ENCODE measurements around the gene RAD18.

The RAD18 gene

DNA sequence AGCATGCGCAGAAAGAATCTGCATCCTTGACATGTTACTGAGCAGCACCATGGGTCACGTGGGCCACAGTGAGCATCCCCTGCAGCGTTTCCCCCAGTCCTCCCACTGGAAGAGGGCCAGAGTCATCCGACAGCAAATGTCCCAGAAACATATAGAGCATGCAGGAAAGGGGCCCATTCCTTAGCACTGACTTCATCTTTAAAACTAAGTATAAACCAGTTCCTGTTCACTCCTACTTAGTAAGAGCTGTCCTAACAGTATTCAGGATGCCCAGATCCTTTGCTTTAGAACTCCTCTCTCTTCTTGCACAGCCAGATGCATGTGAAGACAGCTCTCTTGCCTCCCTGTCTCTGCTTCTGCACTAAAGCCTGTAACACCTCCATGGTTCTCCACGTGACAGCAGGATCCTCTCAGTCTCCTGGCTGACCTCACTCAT, 114.6 kb downstream of the RAD18 start:
- H3K27me3 ChIP-seq (replicated peaks; ENCODE audit: control insufficient read depth, insufficient read depth, low read length), result no peaks in the 10 kb centered on the region

DNA sequence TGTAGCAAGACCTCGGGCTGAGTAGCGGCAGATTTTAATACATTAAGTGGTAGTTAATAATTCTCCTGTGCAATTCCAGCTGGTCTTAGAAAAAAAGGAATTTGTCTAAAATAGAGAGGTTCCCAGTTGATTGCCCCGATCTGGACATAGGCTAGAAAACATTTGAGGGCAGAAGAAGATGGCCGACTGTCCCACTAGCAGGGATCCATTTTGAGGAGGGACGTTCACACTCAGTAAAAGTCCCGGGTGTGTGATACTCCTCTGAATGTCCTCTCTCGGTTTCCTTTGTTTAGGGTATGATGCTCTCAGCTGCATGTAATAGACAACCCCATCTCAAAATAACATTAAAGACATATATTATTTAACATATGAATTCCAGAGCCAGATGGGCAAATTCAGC, 116.0 kb downstream of the RAD18 start:
- Histone ChIP-seq H3K27me3 (replicated peaks; ENCODE audit: control insufficient read depth, insufficient read depth, low read length) (no peaks in the 10 kb centered on the region), H3K4me3 (replicated peaks; ENCODE audit: low read depth, low read length) (no peak overlapping the region), H3K36me3 (ENCODE audit: control insufficient read depth, insufficient read depth, low read length) (no peaks in the 10 kb centered on the region)
- DNase-seq (ENCODE audit: extremely low read depth, insufficient read length), result no peak
- TF ChIP-seq, protein P1, sequence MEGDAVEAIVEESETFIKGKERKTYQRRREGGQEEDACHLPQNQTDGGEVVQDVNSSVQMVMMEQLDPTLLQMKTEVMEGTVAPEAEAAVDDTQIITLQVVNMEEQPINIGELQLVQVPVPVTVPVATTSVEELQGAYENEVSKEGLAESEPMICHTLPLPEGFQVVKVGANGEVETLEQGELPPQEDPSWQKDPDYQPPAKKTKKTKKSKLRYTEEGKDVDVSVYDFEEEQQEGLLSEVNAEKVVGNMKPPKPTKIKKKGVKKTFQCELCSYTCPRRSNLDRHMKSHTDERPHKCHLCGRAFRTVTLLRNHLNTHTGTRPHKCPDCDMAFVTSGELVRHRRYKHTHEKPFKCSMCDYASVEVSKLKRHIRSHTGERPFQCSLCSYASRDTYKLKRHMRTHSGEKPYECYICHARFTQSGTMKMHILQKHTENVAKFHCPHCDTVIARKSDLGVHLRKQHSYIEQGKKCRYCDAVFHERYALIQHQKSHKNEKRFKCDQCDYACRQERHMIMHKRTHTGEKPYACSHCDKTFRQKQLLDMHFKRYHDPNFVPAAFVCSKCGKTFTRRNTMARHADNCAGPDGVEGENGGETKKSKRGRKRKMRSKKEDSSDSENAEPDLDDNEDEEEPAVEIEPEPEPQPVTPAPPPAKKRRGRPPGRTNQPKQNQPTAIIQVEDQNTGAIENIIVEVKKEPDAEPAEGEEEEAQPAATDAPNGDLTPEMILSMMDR (IDR thresholded peaks at IDR 0.05; ENCODE audit: insufficient read depth, low read length, poor library complexity, severe bottlenecking), result no peak

More for the DNA sequence above, 114.6 kb downstream of the RAD18 start:
- DNase-seq (ENCODE audit: extremely low read depth, insufficient read length), result no peak
- TF ChIP-seq, protein P1 (IDR thresholded peaks at IDR 0.05; ENCODE audit: insufficient read depth, low read length, poor library complexity, severe bottlenecking), result no peak
- Histone ChIP-seq H3K4me3 (replicated peaks; ENCODE audit: low read depth, low read length) (no peak overlapping the region), H3K36me3 (ENCODE audit: control insufficient read depth, insufficient read depth, low read length) (no peaks in the 10 kb centered on the region)

DNA sequence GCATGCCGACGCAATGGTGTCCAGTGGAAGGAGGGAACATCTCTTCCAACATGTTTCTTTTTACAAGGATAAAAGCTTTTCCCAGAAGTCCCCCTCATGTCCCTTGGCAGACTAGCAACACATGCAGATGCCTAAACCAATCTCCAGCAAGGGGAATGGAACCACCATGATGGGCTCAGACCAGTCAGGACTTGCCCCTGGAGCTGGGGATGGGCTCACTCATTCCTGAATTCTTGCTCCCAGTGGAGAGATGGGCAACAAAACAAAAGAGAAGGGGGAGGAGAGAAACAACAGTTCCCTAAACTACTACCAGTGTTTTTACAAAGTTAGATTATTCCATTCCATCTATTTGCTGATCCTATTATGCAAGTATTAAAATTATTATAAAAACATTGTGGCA, 117.1 kb downstream of the RAD18 start:
- TF ChIP-seq, protein P1 (IDR thresholded peaks at IDR 0.05; ENCODE audit: insufficient read depth, low read length, poor library complexity, severe bottlenecking), result no peak
- no peak for DNase-seq (ENCODE audit: extremely low read depth, insufficient read length)
- Histone ChIP-seq H3K4me3 (replicated peaks; ENCODE audit: low read depth, low read length) (no peak overlapping the region), H3K36me3 (ENCODE audit: control insufficient read depth, insufficient read depth, low read length) (no peaks in the 10 kb centered on the region), H3K27me3 (replicated peaks; ENCODE audit: control insufficient read depth, insufficient read depth, low read length) (no peaks in the 10 kb centered on the region)

DNA sequence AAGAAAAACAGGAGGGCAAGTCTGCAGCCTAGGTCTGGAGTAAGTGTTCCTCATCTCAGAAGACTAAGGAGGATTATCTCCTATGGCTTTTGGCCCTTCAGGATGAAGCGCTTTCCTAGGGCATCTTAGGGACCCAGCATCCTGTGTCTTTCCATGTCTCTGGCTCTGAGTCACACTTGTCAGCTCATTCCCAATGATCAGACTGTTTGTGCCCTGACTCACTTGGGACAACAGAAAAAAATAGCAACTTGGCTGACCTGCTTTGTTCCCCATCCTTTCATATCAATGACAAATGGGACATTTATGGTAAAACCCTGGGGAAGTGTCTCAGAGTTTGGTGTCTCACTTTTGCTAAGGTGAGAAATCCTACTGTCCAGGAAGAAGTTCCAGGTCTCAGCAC, 117.6 kb downstream of the RAD18 start:
- no peak for DNase-seq (ENCODE audit: extremely low read depth, insufficient read length)
- Histone ChIP-seq H3K4me3 (replicated peaks; ENCODE audit: low read depth, low read length) (no peak overlapping the region), H3K36me3 (ENCODE audit: control insufficient read depth, insufficient read depth, low read length) (no peaks in the 10 kb centered on the region), H3K27me3 (replicated peaks; ENCODE audit: control insufficient read depth, insufficient read depth, low read length) (no peaks in the 10 kb centered on the region)
- TF ChIP-seq, protein P1 (IDR thresholded peaks at IDR 0.05; ENCODE audit: insufficient read depth, low read length, poor library complexity, severe bottlenecking), result no peak

DNA sequence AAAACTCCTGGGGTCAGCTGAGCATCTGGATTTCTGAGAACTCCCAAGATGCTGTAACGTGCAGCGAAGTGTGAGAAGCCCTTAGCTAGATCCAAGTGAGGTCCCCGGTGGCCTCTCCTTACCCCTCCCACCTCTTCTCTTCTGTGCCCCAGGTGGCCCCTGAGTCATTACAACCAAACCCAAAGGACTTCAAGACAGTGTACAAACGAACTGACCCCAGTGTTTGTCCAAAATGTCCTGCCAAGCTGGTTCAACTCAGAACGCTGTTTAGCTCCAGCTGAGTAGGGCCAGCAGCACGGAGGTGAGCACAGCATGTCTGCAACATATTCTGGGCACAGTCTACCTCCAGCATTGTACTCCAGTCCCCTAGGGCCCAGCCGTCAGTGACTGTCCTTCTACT, 119.9 kb downstream of the RAD18 start:
- DNase-seq (ENCODE audit: extremely low read depth, insufficient read length), result no peak
- TF ChIP-seq, protein P1 (IDR thresholded peaks at IDR 0.05; ENCODE audit: insufficient read depth, low read length, poor library complexity, severe bottlenecking), result no peak
- H3K36me3 ChIP-seq (ENCODE audit: control insufficient read depth, insufficient read depth, low read length), result no peaks in the 10 kb centered on the region
- H3K4me3 ChIP-seq (replicated peaks; ENCODE audit: low read depth, low read length), result no peak overlapping the region
- H3K27me3 ChIP-seq (replicated peaks; ENCODE audit: control insufficient read depth, insufficient read depth, low read length), result no peaks in the 10 kb centered on the region

DNA sequence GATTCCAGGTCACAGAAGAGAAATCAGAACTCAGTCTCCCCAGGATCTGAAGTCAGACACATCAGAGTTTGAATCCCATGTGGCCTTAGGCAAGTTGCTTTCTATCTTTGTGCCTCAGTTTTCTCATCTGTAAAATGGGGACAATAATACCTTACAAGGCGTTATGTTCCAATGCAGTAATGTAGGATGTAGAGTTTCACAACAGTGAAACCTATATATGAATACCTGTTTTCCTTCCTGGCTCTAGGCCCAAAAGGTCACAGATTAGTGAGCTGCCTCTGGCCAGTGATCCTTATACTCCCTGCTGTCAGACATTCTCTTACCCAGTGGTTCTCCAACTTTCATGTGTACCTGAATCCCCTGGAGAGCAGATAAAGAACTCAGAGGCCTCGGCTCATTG, 121.0 kb downstream of the RAD18 start:
- TF ChIP-seq, protein P1 (IDR thresholded peaks at IDR 0.05; ENCODE audit: insufficient read depth, low read length, poor library complexity, severe bottlenecking), result no peak
- Histone ChIP-seq H3K4me3 (replicated peaks; ENCODE audit: low read depth, low read length) (no peak overlapping the region), H3K36me3 (ENCODE audit: control insufficient read depth, insufficient read depth, low read length) (no peaks in the 10 kb centered on the region), H3K27me3 (replicated peaks; ENCODE audit: control insufficient read depth, insufficient read depth, low read length) (no peaks in the 10 kb centered on the region)
- DNase-seq (ENCODE audit: extremely low read depth, insufficient read length), result no peak
